CD4-positive, alpha-beta T cell treated with Interleukin-15 for 1 hour (primary cell): Measurements from ENCODE around the gene ADPGK.
"Not testable (repeated sequence)": the region's sequence is repeated elsewhere in the genome, so short reads cannot be mapped to it uniquely, and the experiment has no call there.

Experiments used
- DNase-seq: peaks from one replicate; pipeline ENCODE4 v3.0.0-alpha.2; 2020

ADPGK gene

DNA sequence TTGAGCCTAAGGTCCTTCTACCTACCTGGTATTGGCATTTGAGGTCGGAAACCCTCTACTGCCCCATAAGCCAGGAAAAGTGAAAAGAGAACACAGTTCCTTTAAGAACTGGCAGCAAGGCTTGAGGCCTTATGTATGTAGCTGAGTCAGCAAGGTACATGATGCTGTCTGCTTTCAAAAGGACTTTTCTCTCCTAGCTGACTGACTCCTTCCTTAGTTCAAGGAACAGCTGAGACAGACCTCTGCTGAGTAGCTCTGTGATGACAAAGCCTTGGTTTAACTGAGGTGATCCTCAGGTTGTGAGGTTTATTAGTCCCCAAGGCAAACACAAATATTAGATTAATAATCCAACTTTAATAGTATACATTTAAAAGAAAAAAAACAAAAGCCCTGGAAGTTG, 45.8 kb downstream of the ADPGK start:
- no peak for DNase-seq

DNA sequence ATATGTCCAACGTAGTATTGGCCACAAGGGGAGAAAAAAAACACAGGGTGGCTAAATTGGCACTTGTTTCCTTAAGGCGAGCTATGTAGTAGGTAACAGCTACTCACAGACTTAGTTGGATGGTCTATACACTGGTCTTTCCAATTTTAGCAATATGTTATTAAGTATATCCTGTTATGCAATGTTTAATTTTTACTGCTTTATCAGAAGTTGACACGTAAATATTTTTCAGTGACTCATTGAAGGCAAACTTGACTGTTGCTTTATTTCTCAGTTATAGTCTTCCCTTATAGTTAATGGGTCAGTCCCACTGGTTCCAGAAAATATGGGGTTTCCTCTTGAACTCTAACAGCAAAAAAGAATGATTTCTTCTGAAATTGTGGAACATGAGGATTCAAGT, 46.5 kb downstream of the ADPGK start:
- DNase-seq = no peak

DNA sequence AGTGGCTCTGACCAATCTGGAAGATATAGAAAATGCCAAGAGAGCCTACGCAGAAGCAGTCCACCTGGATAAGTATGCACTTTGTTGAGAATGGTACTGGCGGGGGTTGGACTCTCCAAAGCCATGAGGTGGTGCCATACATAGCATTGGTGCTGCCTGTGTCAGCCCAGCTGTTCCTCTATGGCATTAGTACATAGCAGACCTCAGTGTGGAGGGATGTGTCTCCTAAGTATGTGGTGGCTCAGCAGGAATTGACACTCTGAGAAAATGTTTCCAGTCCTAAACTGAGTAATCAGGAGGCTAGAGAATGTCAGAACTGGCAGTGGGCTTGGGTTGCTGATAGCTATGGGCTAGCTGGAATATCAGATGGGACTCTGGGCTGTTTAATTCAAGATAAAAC, 48.4 kb downstream of the ADPGK start:
- no peak for DNase-seq

DNA sequence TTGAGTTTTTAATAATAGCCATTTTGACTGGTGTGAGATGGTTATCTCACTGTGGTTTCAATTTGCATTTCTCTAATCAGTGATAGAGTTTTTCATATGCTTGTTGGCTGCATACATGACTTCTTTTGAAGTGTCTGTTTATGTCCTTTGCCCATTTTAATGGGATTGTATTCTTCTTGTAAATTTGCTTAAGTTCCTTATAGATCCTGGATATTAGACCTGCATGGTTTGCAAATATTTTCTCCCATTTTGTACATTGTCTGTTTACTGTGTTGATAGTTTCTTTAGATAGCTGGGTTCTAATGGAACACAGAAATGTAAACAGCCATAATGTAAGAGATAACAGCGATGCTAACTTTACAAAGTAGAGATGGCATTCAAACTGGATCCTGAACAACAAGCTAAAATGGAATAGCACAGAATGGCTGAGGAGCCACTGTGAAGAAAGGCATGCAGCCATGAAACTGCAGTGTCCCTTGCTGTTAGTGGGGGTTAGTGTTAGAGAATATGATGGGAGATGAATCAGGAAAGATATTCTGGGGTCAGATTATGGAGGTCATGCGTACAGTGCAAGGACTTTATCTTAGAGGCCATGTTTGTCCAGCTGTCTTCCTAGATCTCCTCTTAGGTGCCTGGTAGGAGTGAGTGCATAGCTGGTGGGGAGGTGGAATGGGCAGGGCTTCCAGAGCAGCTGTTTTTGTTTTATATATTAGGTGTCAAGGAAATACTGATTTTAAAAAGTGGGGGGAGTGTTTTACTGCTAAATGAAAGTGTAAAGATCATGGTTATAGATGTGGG, 49.4 kb downstream of the ADPGK start:
- no peak for DNase-seq

DNA sequence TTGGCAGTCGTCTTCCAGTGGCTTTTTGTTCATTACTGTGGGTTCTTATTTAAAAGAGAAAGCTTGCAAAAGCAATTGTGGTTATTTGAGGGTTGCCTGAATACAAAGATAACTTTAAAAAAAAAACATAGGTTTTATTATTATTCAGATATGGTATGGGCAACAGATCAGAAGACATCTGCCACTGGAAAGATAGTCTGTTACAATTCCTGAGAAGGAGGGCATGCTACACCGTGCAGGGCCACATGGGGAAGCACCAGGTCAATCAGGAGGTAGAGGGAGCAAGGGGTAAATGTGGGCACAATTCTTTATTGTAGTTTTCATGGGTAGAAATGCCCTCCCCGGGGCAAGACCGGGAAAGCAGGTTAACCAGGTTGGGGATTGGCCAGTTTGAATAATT, 51.0 kb downstream of the ADPGK start:
- no peak for DNase-seq

DNA sequence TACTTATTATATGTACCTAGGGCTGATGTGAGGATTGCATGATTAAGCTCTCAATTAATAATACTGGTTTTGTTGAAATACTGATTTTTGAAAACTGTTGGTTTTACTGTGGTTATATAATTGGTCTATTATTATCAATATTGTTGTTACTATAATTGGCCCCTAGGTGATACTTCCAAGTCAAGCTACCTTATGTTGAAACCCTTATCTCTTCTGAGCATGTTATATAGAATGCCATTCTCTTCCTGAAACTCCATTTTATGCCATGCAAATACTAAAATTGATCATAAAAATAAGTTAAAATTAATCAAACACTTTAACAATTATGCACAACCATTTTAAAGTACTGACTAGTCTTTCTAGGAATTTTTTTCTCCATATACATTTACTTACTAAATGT, 51.5 kb downstream of the ADPGK start:
- DNase-seq = no peak

DNA sequence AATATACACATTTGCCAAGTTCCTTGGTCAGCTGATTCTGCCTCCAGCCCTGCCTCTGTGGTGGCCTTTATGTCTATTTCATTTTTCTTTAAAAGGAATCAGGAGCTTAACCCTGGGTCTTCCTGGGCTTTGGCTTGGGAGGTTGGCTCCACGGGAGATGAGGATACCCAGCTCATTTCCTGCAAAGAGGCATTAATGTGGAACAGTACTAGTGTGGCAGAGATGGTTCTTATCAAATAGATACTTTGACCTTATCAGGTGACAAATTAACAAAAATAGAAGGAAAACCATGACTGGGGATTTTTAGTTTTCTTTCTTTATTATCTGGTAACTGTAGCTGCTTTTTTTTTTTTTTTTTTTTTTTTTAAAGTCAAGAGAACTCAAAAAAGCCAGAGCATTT, 54.7 kb downstream of the ADPGK start:
- DNase-seq = no peak

DNA sequence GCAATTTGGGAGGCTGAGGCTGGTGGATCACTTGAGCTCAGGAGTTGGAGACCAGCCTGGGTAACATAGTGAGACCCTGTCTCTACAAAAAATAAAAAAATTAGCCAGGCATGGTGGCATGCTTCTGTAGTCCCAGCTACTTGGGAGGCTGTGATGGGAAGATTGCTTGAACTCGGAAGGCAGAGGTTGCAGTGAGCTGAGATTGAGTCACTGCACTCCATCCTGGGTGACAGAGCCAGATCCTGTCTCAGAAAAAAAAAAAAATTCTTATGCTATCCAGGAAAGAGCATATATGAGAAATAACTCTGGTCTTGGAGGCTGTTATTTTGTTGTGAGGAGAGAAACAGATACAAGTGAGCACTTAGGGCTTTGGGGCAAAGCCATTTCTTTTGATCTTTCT, 55.3 kb downstream of the ADPGK start:
- DNase-seq = not testable (repeated sequence)

DNA sequence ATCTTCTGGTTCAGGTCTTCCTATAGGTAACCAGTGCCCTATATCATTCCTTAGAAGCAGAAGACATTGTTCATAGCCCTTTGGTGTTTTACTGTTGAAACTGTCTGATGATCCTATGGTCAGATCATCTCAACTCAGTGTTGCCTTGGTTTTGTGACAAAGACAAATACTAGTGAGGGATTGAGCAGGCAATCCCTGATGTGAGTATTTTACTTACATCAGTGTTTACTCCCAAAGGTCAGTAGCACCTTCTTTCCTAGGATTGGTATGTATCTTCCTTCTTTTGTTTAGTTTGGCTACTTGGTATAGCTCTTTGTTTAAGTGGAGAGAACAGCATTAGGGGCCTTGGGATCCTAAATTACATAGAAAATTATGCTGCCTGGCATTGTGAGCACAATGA, 56.4 kb downstream of the ADPGK start:
- no peak for DNase-seq

DNA sequence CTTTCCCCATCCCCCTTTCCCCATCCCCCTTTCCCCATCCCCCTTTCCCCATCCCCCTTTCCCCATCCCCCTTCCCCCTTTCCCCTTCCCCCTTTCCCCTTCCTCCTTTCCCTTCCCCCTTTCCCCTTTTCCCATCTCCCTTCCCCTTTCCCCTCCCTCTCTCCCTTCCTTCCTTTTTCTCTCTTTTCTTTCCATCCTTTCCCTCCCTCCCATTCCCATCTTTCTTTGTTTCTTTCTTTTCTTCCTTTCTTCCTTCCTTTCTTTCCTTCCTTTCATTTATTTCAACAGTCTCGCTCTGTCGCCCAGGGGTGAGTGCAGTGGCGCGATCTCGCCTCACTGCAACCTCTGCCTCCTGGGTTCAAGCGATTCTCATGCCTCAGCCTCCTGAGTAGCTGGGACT, 57.7 kb downstream of the ADPGK start:
- DNase-seq = not testable (repeated sequence)

DNA sequence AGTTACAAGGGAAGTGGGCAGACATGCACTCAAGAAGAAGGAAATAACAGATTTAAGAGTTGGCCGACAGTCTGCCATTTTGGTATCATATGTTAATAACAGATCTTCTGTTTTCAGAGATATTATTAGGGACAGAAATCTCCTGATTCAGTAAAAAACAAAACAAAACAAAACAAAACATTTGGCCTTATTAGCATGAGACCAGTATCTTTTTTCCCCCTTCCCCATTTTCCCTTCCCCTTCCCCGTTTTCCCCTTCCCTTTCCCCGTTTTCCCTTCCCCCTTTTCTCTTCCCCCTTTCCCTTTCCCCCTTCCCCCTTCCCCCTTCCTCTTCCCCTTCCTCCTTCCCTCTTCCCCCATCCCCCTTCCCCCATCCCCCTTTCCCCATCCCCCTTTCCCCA, 58.1 kb downstream of the ADPGK start:
- no peak for DNase-seq

DNA sequence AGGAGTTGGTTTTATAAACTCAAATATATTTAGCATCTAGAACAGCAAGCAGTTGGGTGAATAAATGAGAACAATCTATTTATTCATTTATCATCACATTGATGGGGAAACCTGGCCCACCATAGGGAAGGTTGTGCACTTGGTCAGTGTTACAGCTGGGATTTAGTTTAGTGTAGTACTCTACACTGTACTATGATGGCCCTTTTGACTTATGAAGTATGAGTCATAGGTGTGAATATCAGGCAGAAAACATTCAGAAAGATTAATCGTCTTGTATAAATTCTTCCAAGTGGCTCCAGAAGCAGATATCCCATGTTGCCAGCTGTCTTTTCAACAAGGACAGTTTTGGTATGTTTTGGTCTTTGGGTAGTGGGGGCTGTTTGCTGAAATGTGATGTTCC, 59.5 kb downstream of the ADPGK start:
- DNase-seq = no peak

DNA sequence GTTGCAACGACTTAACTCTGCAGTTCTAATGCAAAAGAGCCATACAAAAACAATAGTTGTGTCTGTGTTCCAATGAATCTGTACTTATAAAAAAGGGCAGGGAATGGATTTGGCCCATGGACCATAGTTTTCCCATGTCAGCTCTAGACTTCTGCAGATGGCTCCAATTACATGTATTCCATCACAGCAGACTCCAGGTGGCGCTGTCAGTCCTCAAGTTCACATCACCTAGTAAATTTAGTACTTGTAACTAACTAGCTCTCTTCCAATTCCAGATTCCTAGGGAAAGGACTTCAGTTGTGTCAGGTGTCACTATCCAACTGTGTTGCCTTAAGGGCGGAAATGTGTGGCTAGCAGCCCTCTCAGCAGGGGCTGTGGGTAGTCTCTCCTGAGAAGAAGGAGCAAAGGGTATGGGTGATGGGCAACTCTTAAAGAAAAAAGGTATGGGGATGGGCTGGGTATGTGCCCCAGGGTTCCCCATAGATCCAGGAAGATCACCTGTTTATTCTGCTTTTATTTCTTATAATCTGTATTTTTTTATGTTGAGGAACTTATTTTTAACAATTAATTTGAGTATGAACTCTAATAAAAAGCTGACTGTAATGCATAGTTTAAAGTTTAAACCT, 61.4 kb downstream of the ADPGK start:
- DNase-seq = peak; percentile 61

DNA sequence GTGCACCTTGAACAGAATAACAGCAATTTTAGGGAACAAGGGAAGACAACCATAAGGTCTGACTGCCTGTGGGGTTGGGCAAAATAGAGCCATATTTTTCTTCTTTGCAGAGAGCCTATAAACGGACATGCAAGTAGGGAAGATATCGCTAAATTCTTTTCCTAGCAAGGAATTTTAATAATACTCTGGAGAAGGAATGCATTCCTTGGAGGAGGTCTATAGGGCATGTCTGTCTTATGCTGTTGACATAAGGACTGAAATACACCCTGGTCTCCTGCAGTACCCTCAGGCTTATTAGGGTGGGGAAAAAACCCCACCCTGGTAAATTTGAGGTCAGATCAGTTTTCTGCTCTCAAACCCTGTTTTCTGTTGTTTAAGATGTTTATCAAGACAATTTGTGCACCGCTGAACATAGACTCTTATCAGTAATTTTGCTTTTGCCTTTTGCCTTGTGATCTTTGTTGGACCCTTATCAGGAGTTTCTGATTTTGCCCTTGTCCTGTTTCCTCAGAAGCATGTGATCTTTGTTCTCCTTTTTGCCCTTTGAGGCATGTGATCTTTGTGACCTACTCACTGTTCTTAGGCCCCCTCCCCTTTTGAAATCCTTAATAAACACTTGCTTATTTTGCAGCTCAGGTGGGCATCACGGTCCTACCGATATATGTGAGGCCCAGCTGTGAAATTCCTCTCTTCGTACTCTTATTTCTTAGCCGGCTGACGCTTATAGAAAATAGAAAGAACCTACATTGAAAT, 74.8 kb downstream of the ADPGK start:
- DNase-seq = not testable (repeated sequence)

DNA sequence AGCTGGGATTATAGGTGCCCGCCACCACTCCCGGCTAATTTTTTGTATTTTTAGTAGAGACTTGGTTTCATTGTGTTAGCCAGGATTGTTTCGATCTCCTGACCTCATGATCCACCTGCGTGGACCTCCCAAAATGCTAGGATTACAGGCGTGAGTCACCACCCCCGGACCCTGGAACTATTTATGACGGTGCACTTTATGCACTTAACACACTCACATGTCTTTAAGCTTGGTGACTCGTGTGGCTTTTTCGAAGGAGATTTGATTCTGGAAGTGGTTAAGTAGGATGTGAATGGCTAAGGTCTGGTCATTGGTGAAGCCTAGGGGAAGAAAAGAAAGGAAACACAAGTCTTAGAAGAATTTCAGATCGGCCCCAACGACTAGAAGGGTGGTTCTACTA, 77.3 kb downstream of the ADPGK start:
- no peak for DNase-seq
